PC-9 (cell line): ENCODE results near the gene ZNF865. TPM values are rescaled to one million over a fixed set of nuclear protein-coding genes. Genes with fewer than 3 reads are reported as not detected.

Source experiments
- BruUV-seq: library from RNA; stranded (reverse); fragments of 400-500 nt; replicated peaks from 2 replicates; lab custom pipeline; 2021; lab: Mats Ljungman, UMichigan
- CTCF ChIA-PET: fragments of 300-600 bp; sonication (Branson Sonifier 250); formaldehyde crosslinking; loops from one replicate; lab custom pipeline; 2022; ENCODE audit warnings: antibody characterized with exemption; lab: Charles Lee
- POLR2A ChIA-PET: fragments of 300-600 bp; sonication (Branson Sonifier 250); formaldehyde crosslinking; loops from one replicate; lab custom pipeline; 2022; ENCODE audit warnings: antibody characterized with exemption; ENCODE audit not compliant: unreplicated experiment; lab: Charles Lee
- DNase-seq, 2 experiments: peaks; one replicate each; pipeline versions ENCODE4 v3.0.0 to v3.0.0-alpha.2; 2015 to 2022; ENCODE audit warnings: mixed read lengths in 1 of 2
- H2AFZ ChIP-seq: fragments of 200-600 bp; sonication (generic); 2 replicates; pipeline ENCODE4 v1.8.1; 2017; ENCODE audit warnings: antibody characterized with exemption
- H3F3A ChIP-seq: fragments of 200-600 bp; sonication (generic); 2 replicates; pipeline ENCODE4 v1.8.1; 2017; ENCODE audit warnings: antibody characterized with exemption, mild to moderate bottlenecking, low read depth; ENCODE audit not compliant: insufficient read depth
- H3K27ac ChIP-seq: fragments of 200-600 bp; sonication (generic); 2 replicates; pipeline ENCODE4 v1.6.1; 2016; ENCODE audit warnings: mixed run types
- H3K27me3 ChIP-seq: fragments of 200-600 bp; sonication (generic); 2 replicates; pipeline ENCODE4 v1.6.1; 2016; ENCODE audit warnings: low read depth, mixed run types; ENCODE audit not compliant: insufficient read depth
- H3K36me3 ChIP-seq: fragments of 200-600 bp; sonication (generic); 2 replicates; pipeline ENCODE4 v1.6.1; 2016; ENCODE audit warnings: low read depth, mixed run types
- H3K4me1 ChIP-seq: fragments of 200-600 bp; sonication (generic); replicated peaks from 2 replicates; pipeline ENCODE4 v1.6.1; 2016; ENCODE audit warnings: mixed run types; ENCODE audit not compliant: insufficient read depth
- H3K4me2 ChIP-seq: fragments of 200-600 bp; sonication (generic); 2 replicates; pipeline ENCODE4 v1.6.1; 2017; ENCODE audit warnings: mixed run types
- H3K4me3 ChIP-seq: fragments of 200-600 bp; sonication (generic); 2 replicates; pipeline ENCODE4 v1.6.1; 2016; ENCODE audit warnings: mixed run types
- H3K79me2 ChIP-seq: fragments of 200-600 bp; sonication (generic); 2 replicates; pipeline ENCODE4 v1.6.1; 2017; ENCODE audit warnings: low read depth, mixed run types
- H3K9me2 ChIP-seq: fragments of 200-600 bp; sonication (generic); 2 replicates; pipeline ENCODE4 v1.8.1; 2017; ENCODE audit warnings: mild to moderate bottlenecking; ENCODE audit not compliant: insufficient read depth
- H3K9me3 ChIP-seq: fragments of 200-600 bp; sonication (generic); 2 replicates; pipeline ENCODE4 v1.8.1; 2016; ENCODE audit warnings: low read depth; ENCODE audit not compliant: insufficient read depth
- H4K20me1 ChIP-seq: fragments of 200-600 bp; sonication (generic); 2 replicates; pipeline ENCODE4 v1.8.1; 2017; ENCODE audit not compliant: insufficient read depth
- CTCF ChIP-seq: fragments of 200-600 bp; sonication (generic); conservative IDR thresholded peaks from 2 replicates; pipeline ENCODE4 v1.6.1; 2017; ENCODE audit warnings: mixed run types, antibody characterized with exemption, mild to moderate bottlenecking, moderate library complexity
- EZH2 ChIP-seq: fragments of 200-600 bp; sonication (generic); IDR thresholded peaks from 2 replicates; pipeline ENCODE4 v1.8.0; 2017; ENCODE audit warnings: antibody characterized with exemption, low read depth
- intact Hi-C: fragments of 100-400 bp; cut with micrococcal nuclease; formaldehyde crosslinking; loops from one replicate; pipeline ENCODE4 v1.10.0; 2022; ENCODE audit not compliant: unreplicated experiment
- total RNA-seq: library from RNA; stranded (reverse); gene quantifications from 2 replicates; pipeline ENCODE4 v1.2.3, GENCODE V29; 2021

The ZNF865 gene
- total RNA-seq, 1 experiment from 2014 or later, result 26.8 TPM

- TF ChIP-seq EZH2, result no peak
- TF ChIP-seq CTCF, result no peak
- ChIA-PET POLR2A (interaction anchor here (0.5 to 1.1 kb wide), 7 partner anchors 11 to 1468 kb away, joined by 3 to 14 read pairs (median 5); partner anchors contain the start of genes CNOT3, HSPBP1, ISOC2 and ZNF628), CTCF (interaction anchor here (0.6 to 0.7 kb wide), 3 partner anchors 22 to 1125 kb away, joined by 3 to 4 read pairs (median 3); no protein-coding TSS in a partner anchor)
- H3K9me3 ChIP-seq, result no peaks in the 10 kb centered on the region
- H4K20me1 ChIP-seq, result peaks cover 34% of the 10 kb centered on the region
- peak overlapping the region; percentile 66 for H3K27ac ChIP-seq
- H3K79me2 ChIP-seq, result peaks cover 51% of the 10 kb centered on the region
- H2AFZ ChIP-seq, result peak overlapping the region; percentile 71
- H3K4me1 ChIP-seq, result peaks cover 29% of the 10 kb centered on the region
- no TSS peak for BruUV-seq
- H3K4me2 ChIP-seq, result peak overlapping the region; percentile 93
- H3K9me2 ChIP-seq, result no peaks in the 10 kb centered on the region
- intact Hi-C loops, result loop anchor here (1.0 to 2.0 kb wide), 4 partner anchors 18 to 128 kb away; partner anchors contain the start of genes ZNF628 and ZNF784
- peaks cover 46% of the 10 kb centered on the region for H3F3A ChIP-seq
- DNase-seq, result peak; percentile 93 to 100
- H3K4me3 ChIP-seq, result peak overlapping the region; percentile 79
- no peaks in the 10 kb centered on the region for H3K27me3 ChIP-seq
- H3K36me3 ChIP-seq, result peaks cover 12% of the 10 kb centered on the region; the same call in 1 of the 2 replicates
These were observed 225 bp upstream of the ZNF865 start for GRCh38 chr19:55605207-55605636.

- Histone ChIP-seq H4K20me1 (peaks cover 39% of the 10 kb centered on the region), H3K27me3 (no peaks in the 10 kb centered on the region), H3K27ac (no peak overlapping the region), H3K9me2 (no peaks in the 10 kb centered on the region), H3K36me3 (peaks cover 12% of the 10 kb centered on the region; the same call in 1 of the 2 replicates), H3K4me3 (peak overlapping the region; percentile 79), H3K4me2 (peak overlapping the region; percentile 93), H3F3A (peaks cover 37% of the 10 kb centered on the region), H3K4me1 (peaks cover 22% of the 10 kb centered on the region), H3K79me2 (peaks cover 47% of the 10 kb centered on the region), H2AFZ (no peak overlapping the region), H3K9me3 (no peaks in the 10 kb centered on the region)
- BruUV-seq, result TSS peak; percentile 28
- no peak for DNase-seq
- CTCF ChIA-PET, result interaction anchor here (0.6 to 1.9 kb wide), 6 partner anchors 18 to 350 kb away, joined by 3 to 14 read pairs (median 4); partner anchors contain the start of gene ZNF784
- POLR2A ChIA-PET, result interaction anchor here (0.6 kb wide), 5 partner anchors 18 to 447 kb away, joined by 3 to 11 read pairs (median 4); partner anchors contain the start of genes ISOC2 and ZNF784
- intact Hi-C loops, result loop anchor here (1.0 kb wide), 1 partner anchor 89 kb away; no protein-coding TSS in a partner anchor
- TF ChIP-seq EZH2 (no peak), CTCF (peak; percentile 4; the same call in 1 of the 2 replicates)
These were observed 982 bp downstream of the ZNF865 start for GRCh38 chr19:55606471-55606787.

GRCh38 chr19:55606817-55607216 lies 1.4 kb downstream of the ZNF865 start:
- Histone ChIP-seq H3K27me3 (no peaks in the 10 kb centered on the region), H3K9me2 (no peaks in the 10 kb centered on the region), H3K27ac (no peak overlapping the region), H3K4me1 (peaks cover 22% of the 10 kb centered on the region), H3K79me2 (peaks cover 43% of the 10 kb centered on the region), H3K36me3 (peaks cover 12% of the 10 kb centered on the region; the same call in 1 of the 2 replicates), H3F3A (peaks cover 37% of the 10 kb centered on the region), H2AFZ (no peak overlapping the region), H3K4me3 (peak overlapping the region; percentile 79), H3K4me2 (peak overlapping the region; percentile 93), H3K9me3 (no peaks in the 10 kb centered on the region), H4K20me1 (peaks cover 39% of the 10 kb centered on the region)
- ChIA-PET POLR2A (interaction anchor here (0.6 kb wide), 1 partner anchor 132 kb away, joined by 11 read pairs; no protein-coding TSS in a partner anchor), CTCF (interaction anchor here (0.6 to 1.9 kb wide), 4 partner anchors 18 to 350 kb away, joined by 3 to 14 read pairs (median 6); partner anchors contain the start of gene ZNF784)
- BruUV-seq, result no TSS peak
- intact Hi-C loops, result loop anchor here (1.0 kb wide), 1 partner anchor 90 kb away; no protein-coding TSS in a partner anchor
- no peak for TF ChIP-seq CTCF
- TF ChIP-seq EZH2, result no peak
- no peak for DNase-seq
